Upper lobe of left lung (tissue), 4 donors: ENCODE data around the gene TSPEAR.

Source experiments
- CTCF ChIP-seq, 6 experiments: fragments of 450-650 bp in 4 of 6; fragments of 200-600 bp in 2 of 6; sonication (generic) in 2 of 6; IDR thresholded peaks; one replicate each; pipeline ENCODE4 v1.5.1; 2016 to 2019; ENCODE audit warnings: antibody characterized with exemption in 6 of 6
- POLR2A ChIP-seq, 4 donors: fragments of 450-650 bp; IDR thresholded peaks; one replicate each; pipeline ENCODE4 v1.5.1; 2016 to 2017; ENCODE audit warnings: antibody characterized with exemption in 4 of 4, mild to moderate bottlenecking in 2 of 4

- no peak for TF ChIP-seq POLR2A (IDR thresholded peaks at IDR 0.05)
- TF ChIP-seq CTCF (IDR thresholded peaks at IDR 0.05) = no peak
Measured at GRCh38 chr21:44578371-44579055, 132.9 kb downstream of the TSPEAR start.
